H9 (cell line): ENCODE measurements around the gene SLC35A4. TPM values are rescaled to one million over a fixed set of nuclear protein-coding genes. Genes with fewer than 3 reads are reported as not detected.

Experiments
- DNase-seq: peaks from one replicate; pipeline ENCODE4 v3.0.0-alpha.2; 2017
- H2AFZ ChIP-seq: one replicate; pipeline ENCODE4 v1.6.1; 2013; ENCODE audit warnings: mild to moderate bottlenecking, low read length, control low read depth, moderate library complexity
- H2AK5ac ChIP-seq: 2 replicates; pipeline ENCODE4 v1.6.1; 2013; ENCODE audit warnings: low read length, control low read depth, mixed read lengths; ENCODE audit not compliant: insufficient read length
- H2BK120ac ChIP-seq: one replicate; pipeline ENCODE4 v1.6.1; 2013; ENCODE audit warnings: low read depth, mild to moderate bottlenecking, low read length, control low read depth, inconsistent platforms; ENCODE audit not compliant: poor library complexity, severe bottlenecking
- H2BK12ac ChIP-seq: 2 replicates; pipeline ENCODE4 v1.6.1; 2013; ENCODE audit warnings: low read length, control low read depth, mixed read lengths, low read depth; ENCODE audit not compliant: insufficient read length
- H2BK15ac ChIP-seq: 2 replicates; pipeline ENCODE4 v1.6.1; 2013; ENCODE audit warnings: low read depth, low read length, control low read depth
- H2BK20ac ChIP-seq: one replicate; pipeline ENCODE4 v1.6.1; 2013; ENCODE audit warnings: low read depth, mild to moderate bottlenecking, low read length, control low read depth, inconsistent platforms; ENCODE audit not compliant: poor library complexity, severe bottlenecking
- H2BK5ac ChIP-seq: 2 replicates; pipeline ENCODE4 v1.6.1; 2013; ENCODE audit warnings: low read length, control low read depth, mixed read lengths; ENCODE audit not compliant: insufficient read length
- H3K14ac ChIP-seq: 2 replicates; pipeline ENCODE4 v1.6.1; 2013; ENCODE audit warnings: low read length, control low read depth; ENCODE audit not compliant: insufficient read depth
- H3K18ac ChIP-seq: 2 replicates; pipeline ENCODE4 v1.6.1; 2013; ENCODE audit warnings: low read depth, mild to moderate bottlenecking, mixed read lengths, low read length, control low read depth; ENCODE audit not compliant: insufficient read length
- H3K23ac ChIP-seq: 2 replicates; pipeline ENCODE4 v1.6.1; 2013; ENCODE audit warnings: low read length, control low read depth, mixed read lengths, low read depth; ENCODE audit not compliant: insufficient read length
- H3K23me2 ChIP-seq: 2 replicates; pipeline ENCODE4 v1.6.1; 2013; ENCODE audit warnings: low read depth, mild to moderate bottlenecking, mixed read lengths, low read length, control low read depth; ENCODE audit not compliant: insufficient read length, poor library complexity, severe bottlenecking
- H3K27ac ChIP-seq: 2 replicates; pipeline ENCODE4 v1.5.1; 2013; ENCODE audit warnings: low read length, control low read depth, mixed read lengths, low read depth; ENCODE audit not compliant: insufficient read length
- H3K27me3 ChIP-seq: 2 replicates; pipeline ENCODE4 v1.6.1; 2013; ENCODE audit warnings: low read length, control low read depth, inconsistent platforms; ENCODE audit not compliant: insufficient read depth
- H3K4ac ChIP-seq: 2 replicates; pipeline ENCODE4 v1.6.1; 2013; ENCODE audit warnings: low read depth, mild to moderate bottlenecking, control low read depth, inconsistent platforms, low read length, moderate library complexity
- H3K4me1 ChIP-seq: 2 replicates; pipeline ENCODE4 v1.6.1; 2013; ENCODE audit warnings: low read length, control low read depth, inconsistent platforms; ENCODE audit not compliant: insufficient read depth
- H3K4me2 ChIP-seq: 2 replicates; pipeline ENCODE4 v1.6.1; 2013; ENCODE audit warnings: low read length, control low read depth, mixed read lengths; ENCODE audit not compliant: insufficient read length, insufficient read depth
- H3K56ac ChIP-seq: 2 replicates; pipeline ENCODE4 v1.6.1; 2013; ENCODE audit warnings: low read depth, mild to moderate bottlenecking, mixed read lengths, low read length, control low read depth; ENCODE audit not compliant: insufficient read length
- H3K79me1 ChIP-seq: 2 replicates; pipeline ENCODE4 v1.6.1; 2013; ENCODE audit warnings: low read depth, mild to moderate bottlenecking, moderate library complexity, low read length, control low read depth, inconsistent platforms; ENCODE audit not compliant: insufficient read depth, poor library complexity, severe bottlenecking
- H3K79me2 ChIP-seq: 2 replicates; pipeline ENCODE4 v1.6.1; 2013; ENCODE audit warnings: low read length, control low read depth, inconsistent platforms; ENCODE audit not compliant: insufficient read depth
- H3K9ac ChIP-seq: 2 replicates; pipeline ENCODE4 v1.6.1; 2013; ENCODE audit warnings: low read length, control low read depth, mixed read lengths; ENCODE audit not compliant: insufficient read length; ENCODE audit errors: extremely low read depth
- H3K9me3 ChIP-seq: one replicate; pipeline ENCODE4 v1.6.1; 2013; ENCODE audit warnings: low read depth, low read length, inconsistent platforms; ENCODE audit not compliant: control insufficient read depth
- H3T11ph ChIP-seq: one replicate; pipeline ENCODE4 v1.6.1; 2013; ENCODE audit warnings: mild to moderate bottlenecking, low read length, control low read depth, inconsistent platforms
- H4K20me1 ChIP-seq: one replicate; pipeline ENCODE4 v1.6.1; 2013; ENCODE audit not compliant: control insufficient read depth, insufficient read length, insufficient read depth
- H4K5ac ChIP-seq: 2 replicates; pipeline ENCODE4 v1.6.1; 2013; ENCODE audit warnings: low read depth, mild to moderate bottlenecking, mixed read lengths, low read length, control low read depth; ENCODE audit not compliant: insufficient read length
- H4K8ac ChIP-seq: replicated peaks from 2 replicates; pipeline ENCODE4 v1.6.1; 2013; ENCODE audit warnings: low read length, control low read depth, mixed read lengths, low read depth; ENCODE audit not compliant: insufficient read length
- H4K91ac ChIP-seq: 2 replicates; pipeline ENCODE4 v1.6.1; 2013; ENCODE audit warnings: low read depth, mild to moderate bottlenecking, moderate library complexity, mixed read lengths, low read length, control low read depth; ENCODE audit not compliant: insufficient read length
- H3K27ac Mint-ChIP-seq, 3 experiments: 2 replicates in 2 of 3; 3 replicates in 1 of 3; pipeline ENCODE4 v1.8.0; 2020 to 2021; ENCODE audit warnings: mixed read lengths in 3 of 3, mild to moderate bottlenecking in 1 of 3, moderate library complexity in 1 of 3
- H3K27me3 Mint-ChIP-seq: 2 replicates; pipeline ENCODE4 v1.8.0; 2021; ENCODE audit warnings: low read depth, mild to moderate bottlenecking, moderate library complexity, mixed read lengths
- H3K36me3 Mint-ChIP-seq, 3 experiments: 2 replicates in 2 of 3; 3 replicates in 1 of 3; pipeline ENCODE4 v1.8.0; 2020 to 2021; ENCODE audit warnings: low read depth in 3 of 3, mixed read lengths in 3 of 3; ENCODE audit not compliant: insufficient read depth in 1 of 3
- H3K4me1 Mint-ChIP-seq, 2 experiments: 2 replicates each; pipeline ENCODE4 v1.8.0; 2020; ENCODE audit warnings: mixed read lengths in 2 of 2
- H3K4me3 Mint-ChIP-seq, 2 experiments: 2 replicates in 1 of 2; 3 replicates in 1 of 2; pipeline ENCODE4 v1.8.0; 2020 to 2021; ENCODE audit warnings: mild to moderate bottlenecking in 2 of 2, mixed read lengths in 2 of 2, moderate library complexity in 1 of 2
- H3K9me3 Mint-ChIP-seq, 2 experiments: 2 replicates in 1 of 2; 3 replicates in 1 of 2; pipeline ENCODE4 v1.8.0; 2020; ENCODE audit warnings: mild to moderate bottlenecking in 2 of 2, mixed read lengths in 2 of 2, moderate library complexity in 1 of 2
- CTCF ChIP-seq: fragments of 200-600 bp; sonication (generic); conservative IDR thresholded peaks from 3 replicates; pipeline ENCODE4 v1.8.0; 2021; ENCODE audit warnings: antibody characterized with exemption, mild to moderate bottlenecking
- WGBS: extraction: QIAGEN DNeasy Blood & Tissue Kit; methylation state at CpG from one replicate; pipeline ENCODE4 v1.1.7; 2013; ENCODE audit warnings: missing lambda C conversion rate, low lambda C conversion rate, mixed read lengths; ENCODE audit not compliant: insufficient read length; ENCODE audit errors: extremely low coverage; 5-methylcytosine and 5-hydroxymethylcytosine counted together
- total RNA-seq: library from RNA; stranded (reverse); gene quantifications from 2 replicates; pipeline ENCODE4 v1.2.1, GENCODE V29; 2021

Gene SLC35A4
- total RNA-seq, 1 experiment from 2014 or later: 92.0 TPM

DNA sequence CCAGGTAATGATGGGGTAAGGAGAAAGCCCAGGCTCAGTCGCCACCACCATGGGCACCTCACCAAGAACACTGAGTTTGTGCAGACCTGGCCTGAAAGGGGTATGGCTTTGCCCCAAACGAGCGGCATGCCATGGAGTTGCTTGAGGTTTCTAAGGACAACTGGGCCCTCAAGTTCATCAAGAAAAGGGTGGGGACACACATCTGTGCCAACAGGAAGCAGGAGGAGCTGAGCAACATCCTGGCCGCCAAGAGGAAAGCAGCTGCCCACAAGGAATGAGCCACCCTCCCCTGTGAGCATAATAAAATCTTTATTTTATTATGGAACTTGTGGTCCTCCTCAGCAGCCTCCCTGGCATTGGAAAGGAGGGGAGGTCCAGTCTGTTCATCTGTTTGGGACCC lies 44.5 kb downstream of the SLC35A4 start:
- Histone ChIP-seq H3K4me2 (no peak overlapping the region), H4K20me1 (no peaks in the 10 kb centered on the region), H2BK15ac (no peak overlapping the region; the same call in 1 of the 2 replicates), H3K27ac (no peak overlapping the region), H4K91ac (no peak overlapping the region), H3T11ph (no peak overlapping the region), H3K27me3 (no peaks in the 10 kb centered on the region), H3K23ac (no peak overlapping the region), H3K79me1 (no peaks in the 10 kb centered on the region), H3K9me3 (no peaks in the 10 kb centered on the region), H2AK5ac (no peak overlapping the region), H3K79me2 (no peaks in the 10 kb centered on the region), H3K4ac (no peak overlapping the region), H2BK5ac (no peak overlapping the region), H3K18ac (no peak overlapping the region), H2BK12ac (no peak overlapping the region), H3K9ac (no peak overlapping the region), H2BK120ac (no peak overlapping the region), H2BK20ac (no peak overlapping the region), H4K5ac (no peak overlapping the region), H3K4me1 (no peaks in the 10 kb centered on the region), H3K23me2 (no peaks in the 10 kb centered on the region), H4K8ac (no peak overlapping the region), H3K56ac (no peak overlapping the region), H3K14ac (no peak overlapping the region), H2AFZ (no peak overlapping the region)
- no peak overlapping the region; a peak in 1 of 7 replicates for H3K27ac Mint-ChIP-seq
- peaks cover 5% of the 10 kb centered on the region for H3K27me3 Mint-ChIP-seq
- no peaks in the 10 kb centered on the region for H3K4me1 Mint-ChIP-seq
- TF ChIP-seq CTCF: no peak
- DNase-seq: no peak
- peaks cover 41 to 67% of the 10 kb centered on the region in 2 experiments for H3K9me3 Mint-ChIP-seq
- H3K4me3 Mint-ChIP-seq: no peak overlapping the region
- peaks cover 0 to 3% (median 2%) of the 10 kb centered on the region in 3 experiments; a peak in 1 of 7 replicates for H3K36me3 Mint-ChIP-seq
- WGBS: no CpG with 5 or more reads among the region's 4 CpGs
